PC-3 (cell line): ENCODE results near the gene ZNF407. TPM values are rescaled to one million over a fixed set of nuclear protein-coding genes. Genes with fewer than 3 reads are reported as not detected.

Source experiments
- ATAC-seq: fragments of 200-7000 bp; cut with Tn5 transposase; 2 replicates; pipeline ENCODE4 v1.9.1; 2020; ENCODE audit warnings: mild to moderate bottlenecking, moderate library complexity
- BruUV-seq: library from RNA; stranded (reverse); fragments of 400-500 nt; replicated peaks from 2 replicates; lab custom pipeline; 2021; lab: Mats Ljungman, UMichigan
- CTCF ChIA-PET: fragments of 300-600 bp; sonication (Branson Sonifier 250); formaldehyde crosslinking; loops from one replicate; lab custom pipeline; 2022; ENCODE audit warnings: antibody characterized with exemption; lab: Charles Lee
- POLR2A ChIA-PET: fragments of 300-600 bp; sonication (Branson Sonifier 250); formaldehyde crosslinking; loops from one replicate; lab custom pipeline; 2022; ENCODE audit warnings: antibody characterized with exemption; ENCODE audit not compliant: unreplicated experiment; lab: Charles Lee
- DNase-seq: peaks from one replicate; pipeline ENCODE4 v3.0.0-alpha.2; 2015
- H2AFZ ChIP-seq: fragments of 300-600 bp; sonication (generic); 2 replicates; pipeline ENCODE4 v1.6.0; 2016; ENCODE audit warnings: antibody characterized with exemption, low read length
- H3F3A ChIP-seq: fragments of 300-600 bp; sonication (generic); one replicate; pipeline ENCODE4 v1.6.0; 2017; ENCODE audit warnings: antibody characterized with exemption, low read length, control low read depth, mild to moderate bottlenecking; ENCODE audit not compliant: unreplicated experiment
- H3K27ac ChIP-seq: fragments of 300-600 bp; sonication (generic); 2 replicates; pipeline ENCODE4 v1.5.1; 2016; ENCODE audit warnings: mild to moderate bottlenecking, low read length
- H3K27me3 ChIP-seq: fragments of 300-600 bp; sonication (generic); 2 replicates; pipeline ENCODE4 v1.6.1; 2016; ENCODE audit warnings: low read length, mixed read lengths
- H3K36me3 ChIP-seq: fragments of 300-600 bp; sonication (generic); 2 replicates; pipeline ENCODE4 v1.6.1; 2016; ENCODE audit warnings: low read depth, mixed run types, low read length, mixed read lengths
- H3K4me1 ChIP-seq: fragments of 300-600 bp; sonication (generic); 2 replicates; pipeline ENCODE4 v1.5.1; 2016; ENCODE audit warnings: low read length; ENCODE audit not compliant: insufficient read depth
- H3K4me2 ChIP-seq: fragments of 300-600 bp; sonication (generic); 2 replicates; pipeline ENCODE4 v1.6.0; 2016; ENCODE audit warnings: low read length
- H3K4me3 ChIP-seq: fragments of 300-600 bp; sonication (generic); 2 replicates; pipeline ENCODE4 v1.5.1; 2016; ENCODE audit warnings: mild to moderate bottlenecking, low read length, mixed read lengths
- H3K79me2 ChIP-seq: fragments of 300-600 bp; sonication (generic); 2 replicates; pipeline ENCODE4 v1.6.1; 2017; ENCODE audit warnings: low read length, mixed read lengths
- H3K9ac ChIP-seq: fragments of 300-600 bp; sonication (generic); 2 replicates; pipeline ENCODE4 v1.6.0; 2016; ENCODE audit warnings: mild to moderate bottlenecking, low read length
- H3K9me2 ChIP-seq: fragments of 300-600 bp; sonication (generic); replicated peaks from 2 replicates; pipeline ENCODE4 v1.6.1; 2016; ENCODE audit warnings: mixed run types, low read length, mixed read lengths
- H3K9me3 ChIP-seq: fragments of 300-600 bp; sonication (generic); 2 replicates; pipeline ENCODE4 v1.6.1; 2016; ENCODE audit warnings: low read length, mixed read lengths
- H4K20me1 ChIP-seq: fragments of 300-600 bp; sonication (generic); 2 replicates; pipeline ENCODE4 v1.6.1; 2016; ENCODE audit warnings: low read length, mixed read lengths
- CTCF ChIP-seq: fragments of 300-600 bp; sonication (generic); conservative IDR thresholded peaks from 2 replicates; pipeline ENCODE4 v1.5.1; 2017; ENCODE audit warnings: antibody characterized with exemption, low read depth, mild to moderate bottlenecking, low read length
- EZH2 ChIP-seq: fragments of 300-600 bp; sonication (generic); IDR thresholded peaks from one replicate; pipeline ENCODE4 v1.6.1; 2017; ENCODE audit warnings: antibody characterized with exemption, mild to moderate bottlenecking, low read length; ENCODE audit not compliant: unreplicated experiment
- EZH2phosphoT487 ChIP-seq: fragments of 300-600 bp; sonication (generic); IDR thresholded peaks from 2 replicates; pipeline ENCODE4 v1.6.1; 2018; ENCODE audit warnings: mild to moderate bottlenecking, antibody characterized with exemption, low read length, borderline replicate concordance
- intact Hi-C: fragments of 100-400 bp; cut with micrococcal nuclease; formaldehyde crosslinking; loops from 2 replicates; pipeline ENCODE4 v1.9.0; 2023
- total RNA-seq: library from RNA; depleted of rRNA; stranded (reverse); fragments of >200 nt; gene quantifications from 2 replicates; pipeline ENCODE4 v1.2.3, GENCODE V29; 2014

The ZNF407 gene
- total RNA-seq, 1 experiment from 2014 or later: 9.3 TPM

- ATAC-seq (no peak), DNase-seq (no peak)
- no TSS peak for BruUV-seq
- Histone ChIP-seq H3K36me3 (no peaks in the 10 kb centered on the region), H3K27me3 (no peaks in the 10 kb centered on the region), H2AFZ (no peak overlapping the region), H3K9ac (no peak overlapping the region), H3F3A (peaks cover 6% of the 10 kb centered on the region), H3K9me3 (0 out of 2 replicates have a peak, but pooled peaks cover 5% of the 10 kb centered on the region), H3K4me2 (no peak overlapping the region), H3K27ac (no peak overlapping the region), H3K9me2 (no peaks in the 10 kb centered on the region), H3K4me3 (no peak overlapping the region), H4K20me1 (no peaks in the 10 kb centered on the region), H3K79me2 (no peaks in the 10 kb centered on the region), H3K4me1 (peaks cover 26% of the 10 kb centered on the region)
- ChIA-PET POLR2A (no interaction called here), CTCF (no interaction called here)
- intact Hi-C loops: no loop called here
- no peak for TF ChIP-seq EZH2
- no peak for TF ChIP-seq EZH2phosphoT487
- TF ChIP-seq CTCF: no peak
These were observed 476.0 kb downstream of the ZNF407 start for GRCh38 chr18:75073654-75074053.

GRCh38 chr18:75074196-75075015 is 476.7 kb downstream of the ZNF407 start:
- H3K27me3 ChIP-seq: no peaks in the 10 kb centered on the region
- H3K36me3 ChIP-seq: no peaks in the 10 kb centered on the region
- 0 out of 2 replicates have a peak, but pooled peaks cover 5% of the 10 kb centered on the region for H3K9me3 ChIP-seq
- no peaks in the 10 kb centered on the region for H4K20me1 ChIP-seq
- ATAC-seq (no peak), DNase-seq (no peak)
- no peak overlapping the region for H2AFZ ChIP-seq
- H3K27ac ChIP-seq: no peak overlapping the region
- no peaks in the 10 kb centered on the region for H3K9me2 ChIP-seq
- POLR2A ChIA-PET: no interaction called here
- BruUV-seq: no TSS peak
- CTCF ChIA-PET: no interaction called here
- TF ChIP-seq CTCF (no peak), EZH2 (no peak), EZH2phosphoT487 (no peak)
- no peaks in the 10 kb centered on the region for H3K79me2 ChIP-seq
- peaks cover 6% of the 10 kb centered on the region for H3F3A ChIP-seq
- H3K9ac ChIP-seq: no peak overlapping the region
- no peak overlapping the region for H3K4me3 ChIP-seq
- intact Hi-C loops: no loop called here
- H3K4me2 ChIP-seq: no peak overlapping the region
- peaks cover 26% of the 10 kb centered on the region for H3K4me1 ChIP-seq

- peaks cover 21% of the 10 kb centered on the region for H3K4me1 ChIP-seq
- ChIA-PET POLR2A (no interaction called here), CTCF (no interaction called here)
- no peak overlapping the region for H3K4me2 ChIP-seq
- no peak overlapping the region for H3K4me3 ChIP-seq
- H3F3A ChIP-seq: peaks cover 6% of the 10 kb centered on the region
- ATAC-seq: no peak
- no peak for DNase-seq
- no TSS peak for BruUV-seq
- no peak overlapping the region for H3K27ac ChIP-seq
- no peak for TF ChIP-seq EZH2
- TF ChIP-seq CTCF: no peak
- TF ChIP-seq EZH2phosphoT487: no peak
- no peaks in the 10 kb centered on the region for H3K36me3 ChIP-seq
- 0 out of 2 replicates have a peak, but pooled peaks cover 5% of the 10 kb centered on the region for H3K9me3 ChIP-seq
- H4K20me1 ChIP-seq: no peaks in the 10 kb centered on the region
- no peaks in the 10 kb centered on the region for H3K27me3 ChIP-seq
- no peak overlapping the region for H2AFZ ChIP-seq
- H3K9me2 ChIP-seq: no peaks in the 10 kb centered on the region
- intact Hi-C loops: no loop called here
- no peaks in the 10 kb centered on the region for H3K79me2 ChIP-seq
- H3K9ac ChIP-seq: no peak overlapping the region
These were observed 477.3 kb downstream of the ZNF407 start for GRCh38 chr18:75075016-75075305.
